ENCODE data around the gene KIF18A. TPM values are rescaled to one million over a fixed set of nuclear protein-coding genes. Genes with fewer than 3 reads are reported as not detected.

The KIF18A gene
- total RNA-seq, 2 donors from 2014 or later, result 17.7 to 24.4 TPM

DNA sequence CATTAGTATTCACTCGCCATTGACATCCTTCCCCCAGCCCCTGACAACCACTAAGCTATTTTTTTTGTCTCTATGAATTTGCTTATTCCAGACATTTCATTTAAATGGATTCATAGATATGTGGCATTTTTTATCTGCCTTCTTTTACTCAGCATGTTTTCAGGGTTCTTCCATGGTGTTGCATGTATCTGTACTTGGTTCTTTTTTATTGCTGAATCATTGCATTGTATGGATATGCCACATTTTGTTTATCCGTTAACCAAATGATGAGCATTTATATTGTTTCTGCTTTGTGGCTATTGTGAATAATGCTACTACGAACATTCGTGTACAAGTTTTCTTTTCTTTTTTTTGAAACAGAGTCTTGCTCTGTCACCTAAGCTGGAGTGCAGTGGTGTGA, 6.2 kb upstream of the KIF18A start:
- H3K27ac ChIP-seq (ENCODE audit: low read depth, low read length), result no peak overlapping the region
- TF ChIP-seq, protein P1, sequence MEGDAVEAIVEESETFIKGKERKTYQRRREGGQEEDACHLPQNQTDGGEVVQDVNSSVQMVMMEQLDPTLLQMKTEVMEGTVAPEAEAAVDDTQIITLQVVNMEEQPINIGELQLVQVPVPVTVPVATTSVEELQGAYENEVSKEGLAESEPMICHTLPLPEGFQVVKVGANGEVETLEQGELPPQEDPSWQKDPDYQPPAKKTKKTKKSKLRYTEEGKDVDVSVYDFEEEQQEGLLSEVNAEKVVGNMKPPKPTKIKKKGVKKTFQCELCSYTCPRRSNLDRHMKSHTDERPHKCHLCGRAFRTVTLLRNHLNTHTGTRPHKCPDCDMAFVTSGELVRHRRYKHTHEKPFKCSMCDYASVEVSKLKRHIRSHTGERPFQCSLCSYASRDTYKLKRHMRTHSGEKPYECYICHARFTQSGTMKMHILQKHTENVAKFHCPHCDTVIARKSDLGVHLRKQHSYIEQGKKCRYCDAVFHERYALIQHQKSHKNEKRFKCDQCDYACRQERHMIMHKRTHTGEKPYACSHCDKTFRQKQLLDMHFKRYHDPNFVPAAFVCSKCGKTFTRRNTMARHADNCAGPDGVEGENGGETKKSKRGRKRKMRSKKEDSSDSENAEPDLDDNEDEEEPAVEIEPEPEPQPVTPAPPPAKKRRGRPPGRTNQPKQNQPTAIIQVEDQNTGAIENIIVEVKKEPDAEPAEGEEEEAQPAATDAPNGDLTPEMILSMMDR (conservative IDR thresholded peaks at IDR 0.05), result no peak
- no peak overlapping the region for H3K4me3 ChIP-seq (ENCODE audit: low read length)
- Mint-ChIP-seq H3K4me1 (peaks cover 13% of the 10 kb centered on the region), H3K9me3 (no peaks in the 10 kb centered on the region), H3K27me3 (ENCODE audit: insufficient read depth) (no peaks in the 10 kb centered on the region), H3K27ac (no peak overlapping the region), H3K36me3 (ENCODE audit: low read depth) (peaks cover 12% of the 10 kb centered on the region), H3K4me3 (no peak overlapping the region)
- DNase-seq, result no peak
- no peaks in the 10 kb centered on the region for H3K4me1 ChIP-seq (ENCODE audit: control insufficient read depth, insufficient read depth, low read length)
- WGBS, 2 experiments (ENCODE audit: insufficient coverage in 1 of 2, insufficient read length in 1 of 2), result 82 to 98% methylated on average over 2 to 4 of the region's 4 CpGs
- no peak overlapping the region for H3K9ac ChIP-seq (ENCODE audit: extremely low read depth, low read length, poor library complexity, severe bottlenecking)
- H3K36me3 ChIP-seq (ENCODE audit: control insufficient read depth, insufficient read depth, low read length), result peaks cover 14% of the 10 kb centered on the region
- no peaks in the 10 kb centered on the region for H3K27me3 ChIP-seq (ENCODE audit: control insufficient read depth, insufficient read depth, low read length, poor library complexity, severe bottlenecking)
- H3K9me3 ChIP-seq (ENCODE audit: control insufficient read depth, low read length), result no peaks in the 10 kb centered on the region

DNA sequence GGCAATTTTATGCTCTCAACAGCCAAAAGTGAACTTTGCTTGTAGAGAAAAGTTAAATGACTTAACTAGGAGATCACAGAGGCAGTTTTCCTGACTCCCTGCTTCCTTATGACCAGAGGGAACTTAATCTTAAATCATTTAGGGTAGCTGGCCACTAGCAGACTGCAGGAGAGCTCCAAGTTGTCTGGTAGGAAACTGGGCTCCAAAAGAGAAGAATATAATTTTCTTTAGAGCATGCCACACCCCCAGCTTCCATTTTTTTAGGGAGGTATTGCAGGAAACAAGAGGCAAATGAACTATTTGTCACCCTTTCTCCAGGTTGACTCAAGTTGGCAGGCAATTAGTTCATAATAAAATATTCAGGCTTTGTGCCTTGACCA, 2.9 kb upstream of the KIF18A start:
- Mint-ChIP-seq H3K4me1 (peaks cover 16% of the 10 kb centered on the region), H3K36me3 (ENCODE audit: low read depth) (peaks cover 12% of the 10 kb centered on the region), H3K4me3 (peak overlapping the region; percentile 96), H3K9me3 (no peaks in the 10 kb centered on the region), H3K27me3 (ENCODE audit: insufficient read depth) (no peaks in the 10 kb centered on the region), H3K27ac (peak overlapping the region; percentile 95)
- H3K27ac ChIP-seq (ENCODE audit: low read depth, low read length), result no peak overlapping the region
- no peaks in the 10 kb centered on the region for H3K9me3 ChIP-seq (ENCODE audit: control insufficient read depth, low read length)
- H3K4me1 ChIP-seq (ENCODE audit: control insufficient read depth, insufficient read depth, low read length), result no peaks in the 10 kb centered on the region
- peak overlapping the region; percentile 99 for H3K4me3 ChIP-seq (ENCODE audit: low read length)
- TF ChIP-seq, protein P1 (conservative IDR thresholded peaks at IDR 0.05), result no peak
- DNase-seq, result peak; percentile 32
- no peaks in the 10 kb centered on the region for H3K27me3 ChIP-seq (ENCODE audit: control insufficient read depth, insufficient read depth, low read length, poor library complexity, severe bottlenecking)
- H3K9ac ChIP-seq (ENCODE audit: extremely low read depth, low read length, poor library complexity, severe bottlenecking), result peak overlapping the region; percentile 81
- peaks cover 10% of the 10 kb centered on the region for H3K36me3 ChIP-seq (ENCODE audit: control insufficient read depth, insufficient read depth, low read length)

DNA sequence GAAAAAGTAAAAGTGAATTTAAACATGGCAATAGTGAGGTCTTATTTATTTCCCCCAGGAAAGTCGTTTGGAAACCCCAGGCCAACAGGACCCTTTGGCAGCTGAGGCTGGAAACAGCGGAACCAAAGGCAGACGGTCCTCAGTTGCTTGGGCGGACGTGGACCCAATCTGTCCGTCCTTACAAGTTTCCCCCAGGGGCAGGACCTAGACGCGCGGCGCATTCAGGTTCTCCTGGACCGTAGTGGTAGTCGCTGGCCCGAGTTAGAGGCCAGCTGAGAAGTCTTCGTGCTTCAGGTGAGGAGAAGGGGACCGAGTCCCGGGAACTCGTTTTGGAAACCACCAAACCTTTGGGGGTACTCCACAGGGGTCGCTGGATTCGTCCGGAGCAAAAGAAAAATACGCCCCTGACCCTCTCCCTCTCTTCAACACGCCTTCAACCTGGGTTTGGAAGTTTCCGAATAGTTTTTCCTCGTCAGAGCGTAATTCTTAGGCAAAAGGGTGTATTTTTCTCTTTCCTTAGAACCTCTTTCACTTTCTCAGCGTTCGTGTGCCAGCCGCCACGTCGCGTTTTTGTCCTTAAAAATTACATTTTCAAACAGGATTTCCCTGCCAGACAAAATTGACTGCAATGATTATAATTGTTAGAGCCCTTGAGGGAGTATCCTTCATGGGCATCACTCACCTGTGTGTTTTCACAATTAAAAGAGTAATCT, 2.3 kb upstream of the KIF18A start:
- peak; percentile 89 for DNase-seq
- H3K4me1 ChIP-seq (ENCODE audit: control insufficient read depth, insufficient read depth, low read length), result peaks cover 4% of the 10 kb centered on the region
- H3K27me3 ChIP-seq (ENCODE audit: control insufficient read depth, insufficient read depth, low read length, poor library complexity, severe bottlenecking), result no peaks in the 10 kb centered on the region
- H3K27ac ChIP-seq (ENCODE audit: low read depth, low read length), result peak overlapping the region; percentile 8
- peak overlapping the region; percentile 95 for H3K27ac Mint-ChIP-seq
- TF ChIP-seq, protein P1 (conservative IDR thresholded peaks at IDR 0.05), result no peak
- peak overlapping the region; percentile 99 for H3K4me3 ChIP-seq (ENCODE audit: low read length)
- no peaks in the 10 kb centered on the region for H3K9me3 Mint-ChIP-seq
- peaks cover 10% of the 10 kb centered on the region for H3K36me3 ChIP-seq (ENCODE audit: control insufficient read depth, insufficient read depth, low read length)
- H3K9ac ChIP-seq (ENCODE audit: extremely low read depth, low read length, poor library complexity, severe bottlenecking), result peak overlapping the region; percentile 81
- peaks cover 12% of the 10 kb centered on the region for H3K36me3 Mint-ChIP-seq (ENCODE audit: low read depth)
- peak overlapping the region; percentile 96 for H3K4me3 Mint-ChIP-seq
- H3K4me1 Mint-ChIP-seq, result peaks cover 16% of the 10 kb centered on the region
- H3K27me3 Mint-ChIP-seq (ENCODE audit: insufficient read depth), result no peaks in the 10 kb centered on the region
- no peaks in the 10 kb centered on the region for H3K9me3 ChIP-seq (ENCODE audit: control insufficient read depth, low read length)
- 0% methylated on average over 22 to 31 of the region's 31 CpGs for WGBS, 2 experiments (ENCODE audit: insufficient coverage in 1 of 2, insufficient read length in 1 of 2)
